ENCODE data around the gene SPNS3. TPM values are rescaled to one million over a fixed set of nuclear protein-coding genes. Genes with fewer than 3 reads are reported as not detected.
A peak's percentile ranks its signal among the peaks of the same experiment; 100 is the strongest.

Gene SPNS3
- total RNA-seq, 1 donor from 2014 or later = 1.0 TPM

DNA sequence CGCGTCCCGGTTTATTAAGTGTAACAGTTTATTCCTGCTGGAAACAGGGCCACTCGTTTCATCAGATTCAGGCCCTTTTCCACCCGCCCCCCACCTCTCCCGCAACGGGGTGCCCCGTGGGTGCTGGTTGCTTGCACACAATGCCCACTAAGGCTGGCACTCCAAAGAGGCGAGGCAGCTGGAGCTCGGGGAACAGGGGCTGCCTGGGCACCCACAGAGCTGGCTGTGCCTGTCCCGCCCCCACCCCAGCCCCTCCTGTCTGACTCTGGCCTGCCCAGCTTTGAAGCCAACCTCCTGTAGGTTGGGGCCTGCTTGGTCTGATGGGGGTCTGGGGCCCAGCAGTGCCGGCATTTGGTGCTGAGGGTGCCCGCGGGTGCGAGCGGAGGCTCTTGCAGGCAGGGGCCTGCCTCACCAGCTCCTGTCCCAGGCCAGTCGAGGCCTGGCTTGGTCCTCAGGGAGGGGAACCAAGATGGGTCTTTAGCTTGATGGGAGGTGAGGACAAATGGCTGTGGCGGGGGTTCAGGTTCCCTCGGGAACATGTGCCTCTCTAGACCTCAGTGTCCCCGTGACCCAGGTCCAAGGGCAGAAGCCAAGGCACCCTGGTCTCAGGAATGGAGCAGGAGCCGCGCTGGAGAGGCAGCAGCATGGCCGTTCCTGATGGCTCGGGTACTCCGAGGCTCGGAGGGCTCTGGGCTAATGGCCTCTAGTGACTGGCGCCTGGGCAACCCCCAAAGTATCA is 101.4 kb downstream of the SPNS3 start:
- DNase-seq = no peak

DNA sequence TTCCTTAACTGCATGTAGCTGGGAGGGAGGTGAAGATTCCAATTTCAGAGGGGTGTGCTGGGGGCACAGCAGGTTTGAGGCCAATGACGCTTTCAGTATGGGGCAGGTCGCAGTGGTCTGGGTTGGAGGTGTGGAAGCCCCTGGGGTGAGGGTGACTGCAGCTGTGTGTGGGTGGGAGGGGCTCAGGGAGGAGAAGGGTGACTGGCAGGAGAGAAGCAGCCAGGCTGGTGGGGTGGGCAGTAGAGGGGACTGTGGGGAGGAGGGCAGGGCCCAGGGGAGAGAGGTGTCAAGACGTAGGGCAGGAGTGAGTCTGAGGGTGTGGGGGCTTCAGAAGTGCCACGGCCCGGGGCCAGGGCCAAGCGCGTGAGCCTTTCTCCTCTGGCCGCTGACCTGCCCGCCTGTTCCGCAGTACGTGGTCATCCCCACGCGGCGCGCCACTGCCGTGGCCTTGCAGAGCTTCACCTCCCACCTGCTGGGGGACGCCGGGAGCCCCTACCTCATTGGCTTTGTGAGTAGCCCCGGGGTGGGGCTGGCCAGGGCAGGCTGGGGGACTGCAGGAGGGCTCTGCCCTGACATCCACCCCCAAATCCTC is 102.0 kb downstream of the SPNS3 start:
- DNase-seq = no peak
- ATAC-seq = no peak
- intact Hi-C loops (cut with micrococcal nuclease) = no loop called here

More for the DNA sequence above, 101.4 kb downstream of the SPNS3 start:
- ATAC-seq = no peak
- intact Hi-C loops (cut with micrococcal nuclease) = no loop called here

DNA sequence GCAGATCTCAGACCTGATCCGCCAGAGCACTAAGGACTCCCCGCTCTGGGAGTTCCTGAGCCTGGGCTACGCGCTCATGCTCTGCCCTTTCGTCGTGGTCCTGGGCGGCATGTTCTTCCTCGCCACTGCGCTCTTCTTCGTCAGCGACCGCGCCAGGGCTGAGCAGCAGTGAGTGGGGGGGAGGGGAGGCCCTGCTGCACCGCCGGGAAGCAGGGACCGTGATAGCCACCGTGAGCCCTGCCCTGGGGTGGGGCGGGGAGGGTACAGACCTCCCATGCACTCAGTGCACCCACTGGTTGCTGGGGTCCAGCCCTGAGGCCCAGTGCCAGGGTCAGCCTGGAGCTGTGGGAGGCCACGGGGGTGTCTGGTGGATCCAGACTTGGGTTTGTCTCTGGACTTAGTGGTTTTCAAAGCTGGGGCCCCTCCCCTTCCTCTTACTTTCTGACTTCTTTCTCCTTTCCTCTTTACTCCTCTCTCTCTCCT is 102.6 kb downstream of the SPNS3 start:
- intact Hi-C loops (cut with micrococcal nuclease) = no loop called here
- DNase-seq = no peak
- ATAC-seq = peak; percentile 6

DNA sequence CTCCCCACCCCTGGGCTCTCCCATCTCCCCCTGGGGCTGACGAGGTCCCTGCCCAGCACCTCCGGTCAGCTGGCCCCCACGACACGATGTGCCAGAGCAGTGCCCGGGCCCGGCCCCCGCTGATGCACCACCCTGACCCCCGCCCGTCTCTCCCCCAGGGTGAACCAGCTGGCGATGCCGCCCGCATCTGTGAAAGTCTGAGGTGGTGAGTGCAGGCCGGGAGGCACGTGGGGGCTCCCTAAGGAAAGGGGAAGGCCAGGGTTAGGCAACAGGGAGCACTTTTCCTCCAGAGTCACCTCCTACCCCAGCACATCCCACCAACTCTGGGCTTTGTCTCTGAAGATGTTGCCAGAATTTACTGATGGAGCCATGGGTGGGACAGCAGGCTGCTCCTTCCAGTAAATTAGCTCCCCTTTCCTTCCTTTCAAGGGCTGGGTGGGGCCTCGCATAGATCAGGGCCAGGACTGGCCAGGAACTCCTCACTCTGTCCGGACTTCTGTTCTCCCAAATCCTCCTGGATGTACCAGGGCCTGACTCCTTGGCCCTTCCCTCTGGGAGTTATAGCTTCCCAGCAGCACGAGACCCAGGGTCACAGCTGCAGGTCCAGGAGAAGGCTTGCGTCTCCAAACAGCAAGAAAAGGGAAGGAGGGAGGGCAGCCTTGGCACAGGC is 103.1 kb downstream of the SPNS3 start:
- ATAC-seq (peak; percentile 45), DNase-seq (peak; percentile 58)
- intact Hi-C loops (cut with micrococcal nuclease) = no loop called here

Other genes starting within 250 kb of the SPNS3 start
- gene ANKFY1, start 170.0 kb upstream of the SPNS3 start, total RNA-seq = 24.4 TPM
- gene UBE2G1, start 67.3 kb upstream of the SPNS3 start, total RNA-seq = 105 TPM
- gene SPNS2, start 64.9 kb downstream of the SPNS3 start, total RNA-seq = 12.7 TPM
- gene MYBBP1A, start 121.4 kb downstream of the SPNS3 start, total RNA-seq = 18.5 TPM
- 0.22 TPM for gene GGT6, start 126.6 kb downstream of the SPNS3 start, total RNA-seq
- 47.4 TPM for gene SMTNL2, start 150.6 kb downstream of the SPNS3 start, total RNA-seq
- gene ALOX15, start 207.7 kb downstream of the SPNS3 start, total RNA-seq = 4.5 TPM